HepG2 (cell line): Measurements from ENCODE around the gene B4GALT5. TPM values are rescaled to one million over a fixed set of nuclear protein-coding genes. Genes with fewer than 3 reads are reported as not detected.

ENCODE experiments used
- DBP ChIP-seq: sonication (generic); formaldehyde crosslinking; IDR thresholded peaks from 2 replicates; pipeline ENCODE4 v1.4.0; 2020; ENCODE audit warnings: missing genetic modification reagents; ENCODE audit errors: not compliant biosample characterization
- FOXA3 ChIP-seq: IDR thresholded peaks from 2 replicates; pipeline ENCODE4 v1.6.1; 2016; ENCODE audit warnings: missing genetic modification reagents, missing compliant biosample characterization
- MAFG ChIP-seq: sonication (generic); formaldehyde crosslinking; IDR thresholded peaks from 2 replicates; pipeline ENCODE4 v1.5.1; 2020; ENCODE audit warnings: mild to moderate bottlenecking, missing genetic modification reagents
- MYNN ChIP-seq: sonication (generic); formaldehyde crosslinking; IDR thresholded peaks from 2 replicates; pipeline ENCODE4 v1.4.0; 2020; ENCODE audit warnings: mild to moderate bottlenecking, low read depth, missing genetic modification reagents
- POLR2AphosphoS5 ChIP-seq: IDR thresholded peaks from 2 replicates; pipeline ENCODE4 v1.6.1; 2012; ENCODE audit warnings: low read depth, low read length
- REL ChIP-seq: sonication (generic); formaldehyde crosslinking; conservative IDR thresholded peaks from 2 replicates; pipeline ENCODE4 v1.8.0; 2022; ENCODE audit warnings: mild to moderate bottlenecking, missing genetic modification reagents, moderate library complexity
- RFX5 ChIP-seq: IDR thresholded peaks from 2 replicates; pipeline ENCODE4 v1.6.1; 2011; ENCODE audit warnings: low read depth, low read length, improper control_type of control experiment
- XRCC5 ChIP-seq: fragments of 200-400 bp; formaldehyde crosslinking; optimal IDR thresholded peaks from 2 replicates; pipeline ENCODE3; 2017; ENCODE audit warnings: mild to moderate bottlenecking, low read length
- ZBTB39 ChIP-seq: sonication (generic); formaldehyde crosslinking; IDR thresholded peaks from 2 replicates; pipeline ENCODE4 v1.5.0; 2020; ENCODE audit warnings: missing genetic modification reagents
- ZC3H4 ChIP-seq: sonication (generic); formaldehyde crosslinking; IDR thresholded peaks from 2 replicates; pipeline ENCODE4 v1.4.0; 2020; ENCODE audit warnings: missing genetic modification reagents, borderline replicate concordance
- ZFP36L1 ChIP-seq: sonication (generic); formaldehyde crosslinking; IDR thresholded peaks from 2 replicates; pipeline ENCODE4 v1.8.0; 2022; ENCODE audit warnings: mild to moderate bottlenecking, missing genetic modification reagents, moderate library complexity
- ZKSCAN5 ChIP-seq: sonication (generic); formaldehyde crosslinking; IDR thresholded peaks from 2 replicates; pipeline ENCODE4 v1.5.1; 2020; ENCODE audit warnings: mild to moderate bottlenecking, missing genetic modification reagents
- ZMYM4 ChIP-seq: sonication (generic); formaldehyde crosslinking; IDR thresholded peaks from 2 replicates; pipeline ENCODE4 v1.8.1; 2023; ENCODE audit warnings: mild to moderate bottlenecking, missing genetic modification reagents
- ZNF335 ChIP-seq: sonication (generic); formaldehyde crosslinking; IDR thresholded peaks from 2 replicates; pipeline ENCODE4 v1.4.0; 2020; ENCODE audit warnings: missing genetic modification reagents
- ZNF557 ChIP-seq: sonication (generic); formaldehyde crosslinking; IDR thresholded peaks from 2 replicates; pipeline ENCODE4 v1.4.0; 2020; ENCODE audit warnings: missing genetic modification reagents
- ZNF747 ChIP-seq: sonication (generic); formaldehyde crosslinking; IDR thresholded peaks from 2 replicates; pipeline ENCODE4 v1.8.1; 2023; ENCODE audit warnings: missing genetic modification reagents, mild to moderate bottlenecking, borderline replicate concordance
- polyA plus RNA-seq, 8 experiments: library from polyadenylated mRNA; depleted of rRNA in 3 of 8; stranded (reverse) in 7 of 8; unstranded in 1 of 8; fragments of >200 nt; fragmentation: Illumina TruSeq in 4 of 8; extraction: Trizol in 4 of 8; gene quantifications; 2 replicates each; pipeline versions ENCODE4 v1.2.1 to v1.2.3, GENCODE V29; 2011 to 2016; ENCODE audit warnings: low read depth in 4 of 8, missing spikeins in 1 of 8, mixed read lengths in 1 of 8; ENCODE audit not compliant: insufficient read depth in 1 of 8
- total RNA-seq, 5 experiments: library from RNA; depleted of rRNA; stranded (reverse); fragments of >200 nt; fragmentation: Illumina TruSeq; extraction: Trizol; gene quantifications; 2 replicates each; pipeline ENCODE4 v1.2.3, GENCODE V29; 2016; ENCODE audit warnings: low read depth in 1 of 5
- TF ChIP-seq, protein P1 (sequence below): sonication (generic); formaldehyde crosslinking; IDR thresholded peaks from 2 replicates; pipeline ENCODE4 v1.9.0; 2021; ENCODE audit warnings: missing genetic modification reagents, borderline replicate concordance
- TF ChIP-seq, protein P2 (sequence below): sonication (generic); formaldehyde crosslinking; IDR thresholded peaks from 2 replicates; pipeline ENCODE4 v1.4.0; 2020; ENCODE audit warnings: missing genetic modification reagents
- TF ChIP-seq, protein P3 (sequence below): sonication (generic); formaldehyde crosslinking; IDR thresholded peaks from 2 replicates; pipeline ENCODE4 v1.8.0; 2022; ENCODE audit warnings: missing genetic modification reagents, mild to moderate bottlenecking, inconsistent platforms, borderline replicate concordance

The B4GALT5 gene
- total and polyA plus RNA-seq, 2 of the 13 experiments (the other 11 are each of a cell fraction or from before 2014, with no cell fraction given) = 27.3 to 30.9 TPM

DNA sequence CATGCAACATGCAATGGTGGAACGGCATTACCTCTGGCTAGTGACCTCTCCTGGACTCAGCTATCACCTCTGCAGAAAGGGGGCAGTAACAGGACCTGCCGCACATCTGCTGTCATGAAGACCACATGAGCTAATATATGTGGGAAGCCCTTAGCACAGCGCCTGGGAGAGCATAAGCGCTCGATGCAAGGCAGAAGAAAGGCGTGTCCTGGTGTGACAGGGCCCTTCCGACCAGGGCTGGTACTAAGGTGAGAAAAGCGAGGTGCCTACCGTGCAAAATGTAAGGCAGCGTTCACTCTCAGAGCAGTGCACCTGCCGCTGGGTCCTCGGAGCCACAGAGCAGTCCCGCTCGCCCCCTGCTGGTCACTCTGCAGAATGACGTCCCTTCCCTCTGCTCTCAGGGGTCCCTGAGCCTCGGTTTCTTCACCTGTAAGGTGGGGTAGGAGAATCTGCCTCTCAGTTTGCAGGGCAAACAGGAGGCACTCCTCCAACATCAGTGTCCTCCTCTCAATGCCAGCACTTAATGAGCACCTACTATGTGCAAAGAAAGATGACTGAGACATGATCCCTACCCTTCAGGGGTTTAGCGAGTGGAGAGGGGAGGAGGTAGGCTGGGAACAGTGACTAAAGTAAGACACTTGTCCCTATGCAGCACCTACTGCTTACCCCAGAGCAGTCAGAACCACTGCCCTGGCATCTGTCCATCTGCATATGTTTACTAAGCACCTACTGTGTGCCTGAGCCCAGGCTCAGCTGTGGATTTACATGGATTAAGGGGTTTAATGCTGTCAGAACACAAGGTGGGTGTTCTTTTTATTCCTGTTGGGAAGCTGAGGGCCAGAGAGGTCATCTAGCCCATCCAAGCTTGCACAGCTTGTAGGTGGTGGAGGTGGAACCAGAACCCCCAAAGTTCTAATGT, 104.7 kb downstream of the B4GALT5 start (continued):
- TF ChIP-seq, protein P1, sequence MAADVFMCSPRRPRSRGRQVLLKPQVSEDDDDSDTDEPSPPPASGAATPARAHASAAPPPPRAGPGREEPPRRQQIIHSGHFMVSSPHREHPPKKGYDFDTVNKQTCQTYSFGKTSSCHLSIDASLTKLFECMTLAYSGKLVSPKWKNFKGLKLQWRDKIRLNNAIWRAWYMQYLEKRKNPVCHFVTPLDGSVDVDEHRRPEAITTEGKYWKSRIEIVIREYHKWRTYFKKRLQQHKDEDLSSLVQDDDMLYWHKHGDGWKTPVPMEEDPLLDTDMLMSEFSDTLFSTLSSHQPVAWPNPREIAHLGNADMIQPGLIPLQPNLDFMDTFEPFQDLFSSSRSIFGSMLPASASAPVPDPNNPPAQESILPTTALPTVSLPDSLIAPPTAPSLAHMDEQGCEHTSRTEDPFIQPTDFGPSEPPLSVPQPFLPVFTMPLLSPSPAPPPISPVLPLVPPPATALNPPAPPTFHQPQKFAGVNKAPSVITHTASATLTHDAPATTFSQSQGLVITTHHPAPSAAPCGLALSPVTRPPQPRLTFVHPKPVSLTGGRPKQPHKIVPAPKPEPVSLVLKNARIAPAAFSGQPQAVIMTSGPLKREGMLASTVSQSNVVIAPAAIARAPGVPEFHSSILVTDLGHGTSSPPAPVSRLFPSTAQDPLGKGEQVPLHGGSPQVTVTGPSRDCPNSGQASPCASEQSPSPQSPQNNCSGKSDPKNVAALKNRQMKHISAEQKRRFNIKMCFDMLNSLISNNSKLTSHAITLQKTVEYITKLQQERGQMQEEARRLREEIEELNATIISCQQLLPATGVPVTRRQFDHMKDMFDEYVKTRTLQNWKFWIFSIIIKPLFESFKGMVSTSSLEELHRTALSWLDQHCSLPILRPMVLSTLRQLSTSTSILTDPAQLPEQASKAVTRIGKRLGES (CRISPR knock-in tag) = no peak
- no peak for TF ChIP-seq REL
- peak; percentile 71; the same call in 1 of the 2 replicates for TF ChIP-seq FOXA3
- TF ChIP-seq XRCC5 = peak; percentile 98
- TF ChIP-seq DBP (CRISPR knock-in tag) = no peak
- 0 out of 2 replicates have a peak, but pooled peaks have one; percentile 23 for TF ChIP-seq ZNF747 (CRISPR knock-in tag)
- TF ChIP-seq, protein P2, sequence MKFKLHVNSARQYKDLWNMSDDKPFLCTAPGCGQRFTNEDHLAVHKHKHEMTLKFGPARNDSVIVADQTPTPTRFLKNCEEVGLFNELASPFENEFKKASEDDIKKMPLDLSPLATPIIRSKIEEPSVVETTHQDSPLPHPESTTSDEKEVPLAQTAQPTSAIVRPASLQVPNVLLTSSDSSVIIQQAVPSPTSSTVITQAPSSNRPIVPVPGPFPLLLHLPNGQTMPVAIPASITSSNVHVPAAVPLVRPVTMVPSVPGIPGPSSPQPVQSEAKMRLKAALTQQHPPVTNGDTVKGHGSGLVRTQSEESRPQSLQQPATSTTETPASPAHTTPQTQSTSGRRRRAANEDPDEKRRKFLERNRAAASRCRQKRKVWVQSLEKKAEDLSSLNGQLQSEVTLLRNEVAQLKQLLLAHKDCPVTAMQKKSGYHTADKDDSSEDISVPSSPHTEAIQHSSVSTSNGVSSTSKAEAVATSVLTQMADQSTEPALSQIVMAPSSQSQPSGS (CRISPR knock-in tag) = peak; percentile 89
- no peak for TF ChIP-seq POLR2AphosphoS5
- TF ChIP-seq ZKSCAN5 = 0 out of 2 replicates have a peak, but pooled peaks have one; percentile 37
- TF ChIP-seq, protein P3, sequence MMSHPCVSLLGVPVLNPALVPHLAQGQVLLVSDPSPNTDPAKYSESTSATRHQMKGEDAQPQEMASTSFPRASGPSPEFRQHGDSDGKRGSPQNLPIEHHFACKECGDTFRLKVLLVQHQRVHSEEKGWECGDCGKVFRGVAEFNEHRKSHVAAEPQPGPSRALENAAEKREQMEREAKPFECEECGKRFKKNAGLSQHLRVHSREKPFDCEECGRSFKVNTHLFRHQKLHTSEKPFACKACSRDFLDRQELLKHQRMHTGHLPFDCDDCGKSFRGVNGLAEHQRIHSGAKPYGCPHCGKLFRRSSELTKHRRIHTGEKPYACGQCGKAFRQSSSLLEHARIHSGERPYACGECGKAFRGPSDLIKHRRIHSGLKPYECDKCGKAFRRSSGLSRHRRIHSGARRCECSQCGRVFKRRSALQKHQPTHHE (CRISPR knock-in tag) = no peak
- TF ChIP-seq ZNF557 = no peak
- TF ChIP-seq MAFG (CRISPR knock-in tag) = no peak
- TF ChIP-seq ZBTB39 (CRISPR knock-in tag) = no peak
- no peak for TF ChIP-seq RFX5
- no peak; the same call in 1 of the 2 replicates for TF ChIP-seq ZMYM4 (CRISPR knock-in tag)
- TF ChIP-seq MYNN (CRISPR knock-in tag) = no peak
- no peak; the same call in 1 of the 2 replicates for TF ChIP-seq ZNF335 (CRISPR knock-in tag)
- no peak for TF ChIP-seq ZFP36L1 (CRISPR knock-in tag)
- TF ChIP-seq ZC3H4 = no peak
